Colonic mucosa (tissue), 4 donors: ENCODE data around the gene ERFL. TPM values are rescaled to one million over a fixed set of nuclear protein-coding genes. Genes with fewer than 3 reads are reported as not detected.
A peak's percentile ranks its signal among the peaks of the same experiment; 100 is the strongest.

Experiments used
- DNase-seq: peaks from one replicate; pipeline ENCODE4 v3.0.0-alpha.2; 2020
- H3K27ac ChIP-seq: fragments of 200-600 bp; one replicate; pipeline ENCODE4 v1.8.0; 2021
- H3K27me3 ChIP-seq: fragments of 200-600 bp; one replicate; pipeline ENCODE4 v1.8.0; 2021
- H3K36me3 ChIP-seq: fragments of 200-600 bp; one replicate; pipeline ENCODE4 v1.8.0; 2021
- H3K4me1 ChIP-seq: fragments of 200-600 bp; one replicate; pipeline ENCODE4 v1.8.0; 2021; ENCODE audit warnings: mild to moderate bottlenecking
- H3K4me3 ChIP-seq: fragments of 200-600 bp; one replicate; pipeline ENCODE4 v1.8.0; 2021
- H3K9ac ChIP-seq, 2 donors: one replicate each; pipeline ENCODE4 v1.7.0; 2013; ENCODE audit warnings: control low read depth in 2 of 2, low read depth in 2 of 2, low read length in 2 of 2
- H3K9me3 ChIP-seq: fragments of 200-600 bp; one replicate; pipeline ENCODE4 v1.8.0; 2021
- intact Hi-C: fragments of 100-400 bp; cut with DNase I; formaldehyde crosslinking; loops from one replicate; pipeline ENCODE4 v1.14.1; 2022
- total RNA-seq, 2 donors: library from RNA; stranded (reverse); fragmentation: NEBNext Ultra II Directional in 1 of 2; extraction: Animal tissue kit (Norgen Biotek cat#: 25700) in 1 of 2; gene quantifications; one replicate each; pipeline ENCODE4 v1.2.1, GENCODE V29; 2021
- TF ChIP-seq, protein P1 (sequence below): fragments of 200-600 bp; IDR thresholded peaks from one replicate; pipeline ENCODE4 v1.8.0; 2022; ENCODE audit warnings: antibody characterized with exemption, mild to moderate bottlenecking
- donor health status: healthy.
- donor health status: DM: no; HTN: no; CAD: no.
- donor health status: DM: no; HTN: no; CAD: no.

Gene ERFL
- total RNA-seq, 2 donors from 2014 or later: 0.42 to 0.47 TPM

DNA sequence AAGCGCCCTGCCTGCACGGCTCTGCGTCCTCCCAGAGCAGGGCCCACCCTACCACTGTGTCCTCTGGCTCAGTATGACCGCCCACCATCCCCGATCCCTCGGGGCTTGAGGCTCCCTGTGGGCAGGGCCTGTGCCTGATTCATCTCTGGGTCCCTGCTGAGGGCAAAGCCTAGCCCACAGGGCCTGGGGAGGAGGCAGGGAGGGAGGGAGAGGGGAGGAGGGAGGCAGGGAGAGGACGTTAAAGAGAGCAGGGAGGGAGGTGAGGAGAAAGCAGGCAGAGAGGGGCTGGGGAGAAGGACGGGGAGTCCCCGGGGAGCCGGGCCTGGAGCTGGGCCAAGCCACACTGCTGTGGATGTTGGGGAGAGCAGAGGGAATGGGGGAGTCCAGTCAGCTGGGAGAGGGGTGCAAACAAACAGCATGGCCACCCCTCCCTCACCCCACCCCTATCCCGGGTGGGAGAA is 4.0 kb upstream of the ERFL start:
- DNase-seq: no peak
- TF ChIP-seq, protein P1, sequence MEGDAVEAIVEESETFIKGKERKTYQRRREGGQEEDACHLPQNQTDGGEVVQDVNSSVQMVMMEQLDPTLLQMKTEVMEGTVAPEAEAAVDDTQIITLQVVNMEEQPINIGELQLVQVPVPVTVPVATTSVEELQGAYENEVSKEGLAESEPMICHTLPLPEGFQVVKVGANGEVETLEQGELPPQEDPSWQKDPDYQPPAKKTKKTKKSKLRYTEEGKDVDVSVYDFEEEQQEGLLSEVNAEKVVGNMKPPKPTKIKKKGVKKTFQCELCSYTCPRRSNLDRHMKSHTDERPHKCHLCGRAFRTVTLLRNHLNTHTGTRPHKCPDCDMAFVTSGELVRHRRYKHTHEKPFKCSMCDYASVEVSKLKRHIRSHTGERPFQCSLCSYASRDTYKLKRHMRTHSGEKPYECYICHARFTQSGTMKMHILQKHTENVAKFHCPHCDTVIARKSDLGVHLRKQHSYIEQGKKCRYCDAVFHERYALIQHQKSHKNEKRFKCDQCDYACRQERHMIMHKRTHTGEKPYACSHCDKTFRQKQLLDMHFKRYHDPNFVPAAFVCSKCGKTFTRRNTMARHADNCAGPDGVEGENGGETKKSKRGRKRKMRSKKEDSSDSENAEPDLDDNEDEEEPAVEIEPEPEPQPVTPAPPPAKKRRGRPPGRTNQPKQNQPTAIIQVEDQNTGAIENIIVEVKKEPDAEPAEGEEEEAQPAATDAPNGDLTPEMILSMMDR: no peak
- no peak overlapping the region for H3K9ac ChIP-seq
- no peak overlapping the region for H3K4me3 ChIP-seq
- H3K27me3 ChIP-seq: peaks cover 17% of the 10 kb centered on the region
- H3K9me3 ChIP-seq: no peaks in the 10 kb centered on the region
- H3K27ac ChIP-seq: no peak overlapping the region
- intact Hi-C loops: no loop called here
- H3K36me3 ChIP-seq: no peaks in the 10 kb centered on the region
- H3K4me1 ChIP-seq: peaks cover 5% of the 10 kb centered on the region

- Histone ChIP-seq H3K27ac (no peak overlapping the region), H3K27me3 (peaks cover 25% of the 10 kb centered on the region), H3K9me3 (no peaks in the 10 kb centered on the region), H3K4me3 (no peak overlapping the region), H3K4me1 (peaks cover 5% of the 10 kb centered on the region), H3K9ac (peak overlapping the region in 1 of 2 donors; percentile 6), H3K36me3 (no peaks in the 10 kb centered on the region)
- intact Hi-C loops: no loop called here
- TF ChIP-seq, protein P1: no peak
- DNase-seq: no peak
Observed at GRCh38 chr19:41930926-41931592, 2.8 kb upstream of the ERFL start.

GRCh38 chr19:41930322-41930722 is 2.1 kb upstream of the ERFL start:
- TF ChIP-seq, protein P1: no peak
- DNase-seq: no peak
- intact Hi-C loops: no loop called here
- Histone ChIP-seq H3K9me3 (no peaks in the 10 kb centered on the region), H3K27me3 (peaks cover 18% of the 10 kb centered on the region), H3K4me3 (no peak overlapping the region), H3K9ac (peak overlapping the region in 1 of 2 donors; percentile 6), H3K27ac (no peak overlapping the region), H3K36me3 (no peaks in the 10 kb centered on the region), H3K4me1 (peaks cover 5% of the 10 kb centered on the region)

- no peak overlapping the region for H3K4me3 ChIP-seq
- no peaks in the 10 kb centered on the region for H3K36me3 ChIP-seq
- H3K9me3 ChIP-seq: no peaks in the 10 kb centered on the region
- no peak overlapping the region for H3K9ac ChIP-seq
- H3K4me1 ChIP-seq: peaks cover 5% of the 10 kb centered on the region
- H3K27me3 ChIP-seq: peaks cover 18% of the 10 kb centered on the region
- intact Hi-C loops: no loop called here
- H3K27ac ChIP-seq: no peak overlapping the region
- DNase-seq: no peak
- TF ChIP-seq, protein P1: no peak
Observed at GRCh38 chr19:41929536-41930071, 1.4 kb upstream of the ERFL start.

DNA sequence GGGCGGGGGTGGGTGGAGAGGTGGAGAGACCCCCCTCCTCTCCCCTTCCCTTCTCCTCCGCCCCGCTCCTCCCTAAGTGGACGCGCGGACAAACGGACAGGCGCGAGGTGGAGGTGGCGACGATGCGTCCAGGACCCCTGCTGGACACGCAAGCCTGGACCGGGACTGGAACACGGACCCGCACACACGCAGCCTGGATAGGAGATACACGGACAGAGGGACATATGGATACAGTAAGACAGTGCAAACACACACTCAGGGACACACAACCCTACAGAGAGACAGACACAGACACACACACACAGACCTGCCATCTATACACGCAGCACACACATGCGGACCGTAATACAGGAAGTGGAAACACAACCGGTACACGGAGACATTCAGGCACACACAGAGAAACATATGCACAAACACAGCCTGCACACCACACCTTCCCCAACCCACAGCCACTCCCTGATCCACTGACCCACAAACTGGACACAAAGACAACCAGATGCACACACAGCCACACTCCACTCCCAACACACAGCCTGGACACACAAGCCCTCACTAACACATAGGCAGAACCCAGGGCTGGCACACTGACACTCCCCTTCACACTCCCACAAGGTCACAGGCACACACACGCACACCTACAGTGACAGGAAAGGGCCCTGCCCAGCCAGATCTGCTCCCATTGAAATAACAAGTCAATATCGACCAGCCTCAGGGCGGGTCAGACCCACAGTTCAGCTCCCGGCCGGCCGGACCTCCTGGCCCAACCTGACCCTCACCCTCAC is 696 bp upstream of the ERFL start:
- H3K9me3 ChIP-seq: no peaks in the 10 kb centered on the region
- H3K36me3 ChIP-seq: no peaks in the 10 kb centered on the region
- peak; percentile 47 for DNase-seq
- H3K9ac ChIP-seq: peak overlapping the region; percentile 44 to 63
- TF ChIP-seq, protein P1: no peak
- H3K27me3 ChIP-seq: peaks cover 18% of the 10 kb centered on the region
- H3K4me1 ChIP-seq: peaks cover 5% of the 10 kb centered on the region
- no peak overlapping the region for H3K27ac ChIP-seq
- peak overlapping the region; percentile 42 for H3K4me3 ChIP-seq
- intact Hi-C loops: no loop called here
